Endothelial cell (in vitro differentiated cells): Measurements from ENCODE around the gene IFIT5. TPM values are rescaled to one million over a fixed set of nuclear protein-coding genes. Genes with fewer than 3 reads are reported as not detected.

Experiments used
- DNase-seq: peaks from one replicate; pipeline ENCODE4 v3.0.0; 2021; ENCODE audit warnings: low spot score
- H3K27ac Mint-ChIP-seq: one replicate; pipeline ENCODE4 v1.8.0; 2021; ENCODE audit warnings: mixed read lengths, inconsistent platforms; ENCODE audit not compliant: unreplicated experiment
- H3K27me3 Mint-ChIP-seq: one replicate; pipeline ENCODE4 v1.8.0; 2021; ENCODE audit warnings: mild to moderate bottlenecking, moderate library complexity, mixed read lengths, inconsistent platforms; ENCODE audit not compliant: unreplicated experiment
- H3K36me3 Mint-ChIP-seq: one replicate; pipeline ENCODE4 v1.8.0; 2021; ENCODE audit warnings: mild to moderate bottlenecking, low read depth, mixed read lengths, inconsistent platforms; ENCODE audit not compliant: unreplicated experiment
- H3K4me1 Mint-ChIP-seq: one replicate; pipeline ENCODE4 v1.8.0; 2021; ENCODE audit warnings: mild to moderate bottlenecking, mixed read lengths, inconsistent platforms; ENCODE audit not compliant: unreplicated experiment
- H3K4me3 Mint-ChIP-seq: one replicate; pipeline ENCODE4 v1.8.0; 2021; ENCODE audit warnings: mild to moderate bottlenecking, mixed read lengths, inconsistent platforms; ENCODE audit not compliant: unreplicated experiment
- H3K9me3 Mint-ChIP-seq: one replicate; pipeline ENCODE4 v1.8.0; 2021; ENCODE audit warnings: mixed read lengths, inconsistent platforms; ENCODE audit not compliant: unreplicated experiment
- long read RNA-seq: library from polyadenylated mRNA; unstranded; transcript quantifications from one replicate; pipeline ENCODE4 v2.0.0, GENCODE V29; 2020; ENCODE audit not compliant: unreplicated experiment
- total RNA-seq: library from RNA; stranded (reverse); fragmentation: NEBNext Ultra II Directional; extraction: Animal tissue kit (Norgen Biotek cat#: 25700); gene quantifications from one replicate; pipeline ENCODE4 v1.2.1, GENCODE V29; 2021; ENCODE audit not compliant: unreplicated experiment
- TF ChIP-seq, protein P1 (sequence below): fragments of 200-600 bp; sonication (generic); IDR thresholded peaks from one replicate; pipeline ENCODE4 v1.5.0; 2021; ENCODE audit warnings: antibody characterized with exemption; ENCODE audit not compliant: unreplicated experiment

IFIT5 gene, protein sequence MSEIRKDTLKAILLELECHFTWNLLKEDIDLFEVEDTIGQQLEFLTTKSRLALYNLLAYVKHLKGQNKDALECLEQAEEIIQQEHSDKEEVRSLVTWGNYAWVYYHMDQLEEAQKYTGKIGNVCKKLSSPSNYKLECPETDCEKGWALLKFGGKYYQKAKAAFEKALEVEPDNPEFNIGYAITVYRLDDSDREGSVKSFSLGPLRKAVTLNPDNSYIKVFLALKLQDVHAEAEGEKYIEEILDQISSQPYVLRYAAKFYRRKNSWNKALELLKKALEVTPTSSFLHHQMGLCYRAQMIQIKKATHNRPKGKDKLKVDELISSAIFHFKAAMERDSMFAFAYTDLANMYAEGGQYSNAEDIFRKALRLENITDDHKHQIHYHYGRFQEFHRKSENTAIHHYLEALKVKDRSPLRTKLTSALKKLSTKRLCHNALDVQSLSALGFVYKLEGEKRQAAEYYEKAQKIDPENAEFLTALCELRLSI
- 8.2 TPM for total RNA-seq
- long read RNA-seq, full-length matches to known transcripts: 10 of 11 reads
- long read RNA-seq, partial matches to known transcripts: 0 of 11 reads
- long read RNA-seq, other reads (novel, unspliced or antisense): 1 of 11 reads

DNA sequence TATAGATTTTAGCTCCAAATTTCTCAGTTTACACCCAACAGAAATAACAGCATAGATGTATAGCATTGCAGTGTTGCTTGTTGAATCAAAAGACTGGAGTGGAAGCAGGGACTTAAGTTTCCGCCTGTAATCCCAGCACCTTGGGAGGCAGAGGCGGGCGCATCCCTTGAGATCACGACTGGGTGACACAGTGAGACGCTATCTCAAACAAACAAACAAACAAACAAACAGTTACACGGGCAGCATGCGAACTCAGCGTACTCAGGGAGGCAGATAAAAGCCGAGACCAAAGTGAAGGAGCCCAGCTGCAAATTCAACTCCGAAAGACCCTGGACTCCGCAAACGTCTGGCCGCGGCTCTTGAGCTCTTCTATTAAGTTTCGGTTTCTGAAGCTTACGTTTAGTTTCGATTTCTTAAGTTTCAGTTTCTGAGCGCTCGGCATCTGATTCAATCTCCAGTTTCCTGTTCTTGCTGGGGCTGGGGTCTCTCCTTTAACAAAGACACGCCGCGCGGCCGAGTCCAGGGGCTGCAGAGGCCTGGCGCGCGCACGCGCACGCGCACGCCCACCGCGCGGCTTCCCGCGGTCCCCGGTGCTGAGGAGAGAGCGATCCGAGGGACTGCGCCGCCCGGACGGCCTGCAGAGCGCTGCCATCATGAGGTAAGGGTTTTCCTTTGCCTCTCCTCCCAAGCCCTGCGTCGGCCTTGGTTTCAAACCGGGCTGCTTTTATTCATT lies at the start of gene IFIT5:
Gene IFIT5 (plus strand): TSS at position 423 of the 733 bp plus-strand sequence. CDS start 231 bp downstream, at position 654.
- peak; percentile 77 for DNase-seq
- H3K36me3 Mint-ChIP-seq: peaks cover 5% of the 10 kb centered on the region
- TF ChIP-seq, protein P1, sequence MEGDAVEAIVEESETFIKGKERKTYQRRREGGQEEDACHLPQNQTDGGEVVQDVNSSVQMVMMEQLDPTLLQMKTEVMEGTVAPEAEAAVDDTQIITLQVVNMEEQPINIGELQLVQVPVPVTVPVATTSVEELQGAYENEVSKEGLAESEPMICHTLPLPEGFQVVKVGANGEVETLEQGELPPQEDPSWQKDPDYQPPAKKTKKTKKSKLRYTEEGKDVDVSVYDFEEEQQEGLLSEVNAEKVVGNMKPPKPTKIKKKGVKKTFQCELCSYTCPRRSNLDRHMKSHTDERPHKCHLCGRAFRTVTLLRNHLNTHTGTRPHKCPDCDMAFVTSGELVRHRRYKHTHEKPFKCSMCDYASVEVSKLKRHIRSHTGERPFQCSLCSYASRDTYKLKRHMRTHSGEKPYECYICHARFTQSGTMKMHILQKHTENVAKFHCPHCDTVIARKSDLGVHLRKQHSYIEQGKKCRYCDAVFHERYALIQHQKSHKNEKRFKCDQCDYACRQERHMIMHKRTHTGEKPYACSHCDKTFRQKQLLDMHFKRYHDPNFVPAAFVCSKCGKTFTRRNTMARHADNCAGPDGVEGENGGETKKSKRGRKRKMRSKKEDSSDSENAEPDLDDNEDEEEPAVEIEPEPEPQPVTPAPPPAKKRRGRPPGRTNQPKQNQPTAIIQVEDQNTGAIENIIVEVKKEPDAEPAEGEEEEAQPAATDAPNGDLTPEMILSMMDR: no peak
- H3K9me3 Mint-ChIP-seq: no peaks in the 10 kb centered on the region
- peak within 1 kb of the TSS; percentile 95 for H3K27ac Mint-ChIP-seq
- H3K4me1 Mint-ChIP-seq: peaks cover 8% of the 10 kb centered on the region
- H3K4me3 Mint-ChIP-seq: peak within 1 kb of the TSS; percentile 97
- peaks cover 11% of the 10 kb centered on the region for H3K27me3 Mint-ChIP-seq

DNA sequence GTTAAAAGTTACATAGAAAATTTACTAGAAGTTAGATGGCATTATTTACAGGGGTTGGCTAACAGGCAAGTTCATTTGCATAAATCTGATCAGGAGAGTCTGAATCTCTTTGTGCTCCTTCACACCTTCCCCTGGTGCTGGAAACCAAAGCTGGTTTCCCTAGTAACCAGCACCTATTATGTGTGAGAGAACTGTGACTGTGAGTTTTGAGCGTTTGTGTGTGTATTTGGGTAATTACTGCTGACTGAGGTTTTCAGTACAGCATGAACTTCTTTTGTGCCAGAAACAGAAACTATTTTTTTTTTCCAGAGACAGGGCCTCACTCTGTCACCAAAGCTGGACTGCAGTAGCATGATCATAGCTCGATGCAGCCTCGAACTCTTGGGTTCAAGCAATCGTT lies 46.8 kb upstream of the IFIT5 start:
- H3K9me3 Mint-ChIP-seq: no peaks in the 10 kb centered on the region
- DNase-seq: no peak
- TF ChIP-seq, protein P1: no peak
- no peak overlapping the region for H3K4me3 Mint-ChIP-seq
- no peaks in the 10 kb centered on the region for H3K36me3 Mint-ChIP-seq
- H3K27me3 Mint-ChIP-seq: peaks cover 6% of the 10 kb centered on the region
- H3K27ac Mint-ChIP-seq: peak overlapping the region; percentile 19
- H3K4me1 Mint-ChIP-seq: peaks cover 36% of the 10 kb centered on the region

DNA sequence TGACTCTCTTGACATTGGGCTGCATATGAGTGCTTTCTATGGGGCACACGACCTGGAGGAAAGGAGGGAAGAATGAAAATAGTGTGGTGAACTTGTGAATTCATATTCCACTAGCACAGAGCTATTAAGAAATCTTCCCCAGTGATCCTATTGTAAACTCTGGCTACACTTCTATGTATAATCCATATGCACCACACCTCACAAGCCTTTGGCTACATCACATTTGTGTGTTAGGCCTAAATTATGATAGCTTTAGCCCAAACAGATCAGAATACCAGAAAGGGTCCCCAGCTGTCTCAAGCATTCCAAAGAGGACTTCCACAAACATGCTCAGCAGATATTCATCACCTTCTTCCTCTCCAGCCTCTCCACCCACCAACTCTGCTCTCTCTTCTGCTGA lies 46.2 kb upstream of the IFIT5 start:
- H3K36me3 Mint-ChIP-seq: no peaks in the 10 kb centered on the region
- H3K27ac Mint-ChIP-seq: peak overlapping the region; percentile 20
- H3K4me1 Mint-ChIP-seq: peaks cover 35% of the 10 kb centered on the region
- DNase-seq: no peak
- peaks cover 6% of the 10 kb centered on the region for H3K27me3 Mint-ChIP-seq
- TF ChIP-seq, protein P1: no peak
- no peak overlapping the region for H3K4me3 Mint-ChIP-seq
- H3K9me3 Mint-ChIP-seq: no peaks in the 10 kb centered on the region

DNA sequence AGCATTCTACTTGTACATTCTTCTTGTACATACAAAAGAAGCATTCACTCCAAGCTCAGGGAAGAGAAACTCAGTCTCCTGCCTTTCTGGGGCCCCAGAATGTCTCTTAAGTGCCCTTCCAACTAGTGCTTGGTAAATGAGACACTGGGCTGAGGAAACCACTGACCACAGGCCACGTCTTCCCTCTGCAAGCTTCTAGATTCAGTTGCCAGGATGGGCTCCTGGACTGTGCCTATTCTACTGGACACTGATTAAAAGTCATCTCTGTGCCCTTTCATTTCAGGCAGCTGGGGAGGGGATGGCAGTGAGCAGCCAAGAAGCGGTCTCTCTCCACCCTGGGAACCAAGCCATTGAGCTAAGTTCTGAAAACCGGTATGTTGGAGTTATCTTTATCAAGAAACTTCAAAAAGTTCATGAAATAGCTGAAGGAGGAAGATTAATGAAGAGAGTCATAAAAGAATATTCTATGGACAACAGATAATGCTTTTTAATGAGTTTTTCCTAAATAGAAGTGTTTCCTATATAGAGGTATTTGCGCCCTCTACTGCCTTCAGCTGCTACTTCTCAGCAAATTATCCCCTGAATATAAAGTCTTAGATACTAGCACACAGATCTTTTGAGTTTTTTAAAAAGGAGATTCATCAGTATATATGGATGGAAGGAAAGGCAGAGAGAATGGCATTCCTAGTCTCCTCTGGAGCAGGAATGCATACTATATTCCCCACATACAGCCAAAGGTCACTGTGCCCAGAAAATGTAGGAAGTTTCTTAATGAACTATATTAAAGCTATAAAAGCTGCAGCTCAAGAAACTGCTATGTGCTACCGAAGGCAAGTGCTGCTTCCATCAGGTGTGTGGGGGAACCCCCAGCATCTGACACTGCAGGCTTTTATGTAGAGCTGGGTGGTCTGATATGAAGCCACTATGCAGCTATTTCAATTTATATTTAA lies 44.9 kb upstream of the IFIT5 start:
- H3K4me1 Mint-ChIP-seq: peaks cover 42% of the 10 kb centered on the region
- TF ChIP-seq, protein P1: no peak
- no peak overlapping the region for H3K4me3 Mint-ChIP-seq
- DNase-seq: no peak
- H3K27ac Mint-ChIP-seq: peak overlapping the region; percentile 58
- H3K9me3 Mint-ChIP-seq: no peaks in the 10 kb centered on the region
- peaks cover 6% of the 10 kb centered on the region for H3K27me3 Mint-ChIP-seq
- no peaks in the 10 kb centered on the region for H3K36me3 Mint-ChIP-seq
